ENCODE results near the gene ZBTB7A. TPM values are rescaled to one million over a fixed set of nuclear protein-coding genes. Genes with fewer than 3 reads are reported as not detected.

ZBTB7A gene
- total RNA-seq, 1 experiment from 2014 or later = 49.5 TPM

DNA sequence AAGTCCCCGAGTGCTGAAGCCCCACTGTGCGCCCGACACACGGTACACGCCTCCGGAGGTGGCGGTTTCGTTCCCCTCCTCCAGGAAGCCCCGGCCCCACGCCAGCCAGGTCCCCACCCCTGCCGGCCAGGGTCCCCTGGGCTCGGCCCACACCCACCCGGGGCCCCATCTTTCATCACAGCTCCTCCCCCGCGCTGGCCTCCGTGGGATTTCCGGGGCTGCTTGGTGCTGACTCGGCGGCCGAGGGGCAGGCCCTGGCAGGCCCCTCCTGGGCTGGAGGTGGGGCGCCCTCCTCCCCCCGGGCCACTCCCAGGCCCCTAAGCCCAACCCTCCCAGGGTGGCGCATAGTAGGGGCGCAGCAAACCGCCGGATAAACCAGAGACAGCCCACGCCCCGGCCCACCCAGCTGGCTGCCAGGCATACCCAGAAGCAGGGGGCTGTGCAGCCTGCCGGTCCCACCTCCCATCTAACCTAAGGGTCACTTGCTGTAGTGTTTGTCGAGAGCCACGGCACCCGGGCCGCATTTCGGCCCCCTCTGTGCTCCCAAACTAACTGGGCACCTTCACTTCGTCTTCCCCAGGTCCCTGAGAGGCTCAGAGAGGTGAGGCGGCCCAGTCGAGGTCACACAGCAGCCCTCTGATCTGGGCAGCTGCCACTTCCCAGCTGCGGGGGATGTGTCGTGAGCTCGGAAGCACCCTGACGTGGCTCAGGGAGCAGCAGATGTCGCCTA is 6.6 kb downstream of the ZBTB7A start:
- Histone ChIP-seq H3K9me2 (ENCODE audit: insufficient read depth) (no peaks in the 10 kb centered on the region), H3K4me1 (ENCODE audit: control insufficient read depth in 1 of 2, insufficient read depth in 2 of 2, low read length in 2 of 2) (peaks cover 57 to 66% of the 10 kb centered on the region in 2 experiments), H2AFZ (ENCODE audit: low read depth, low read length, poor library complexity, severe bottlenecking) (no peak overlapping the region), H3K27me3 (ENCODE audit: insufficient read depth, low read length) (no peaks in the 10 kb centered on the region), H3K4me2 (ENCODE audit: low read length) (peak overlapping the region; percentile 91), H3K9ac (ENCODE audit: low read length) (peak overlapping the region; percentile 62), H3K9me3 (ENCODE audit: control insufficient read depth in 1 of 2, insufficient read depth in 1 of 2, low read depth in 1 of 2, low read length in 2 of 2) (no peaks in the 10 kb centered on the region), H4K20me1 (ENCODE audit: insufficient read depth) (peaks cover 11% of the 10 kb centered on the region; the same call in 1 of the 2 replicates), H3K79me2 (ENCODE audit: insufficient read depth, low read length) (peaks cover 98% of the 10 kb centered on the region), H3K36me3 (ENCODE audit: control insufficient read depth in 1 of 2, insufficient read depth in 2 of 2, low read length in 2 of 2) (peaks cover 0 to 11% of the 10 kb centered on the region in 2 experiments; a peak in 2 of 4 replicates), H3K27ac (ENCODE audit: low read depth, low read length) (peak overlapping the region; percentile 96), H3K4me3 (replicated peaks in 1 of 2; ENCODE audit: low read depth in 1 of 2, low read length in 2 of 2) (peak overlapping the region; percentile 36 to 50)
- BruUV-seq (replicated peaks) = no TSS peak
- RAD21 ChIA-PET (ENCODE audit: low non-redundant PET in 1 of 2, low total read pairs in 2 of 2, uncharacterized antibody in 2 of 2, unreplicated experiment in 2 of 2) = no interaction called here
- intact Hi-C loops (cut with micrococcal nuclease) = loop anchor here (5.0 to 10.0 kb wide), 3 partner anchors 75 to 355 kb away; partner anchors contain the start of genes PIP5K1C and TJP3
- CTCF ChIA-PET = no interaction called here
- ATAC-seq (peak; percentile 17), DNase-seq (ENCODE audit: low read depth, low spot score) (no peak)
- POLR2A ChIA-PET = no interaction called here
- 0 out of 2 replicates have a peak, but pooled peaks have one; percentile 13 for TF ChIP-seq POLR2AphosphoS5 (IDR thresholded peaks at IDR 0.05; ENCODE audit: low read depth, low read length)
- peak; percentile 34; the same call in 1 of the 2 replicates for TF ChIP-seq EGR1 (IDR thresholded peaks at IDR 0.05; ENCODE audit: low read depth)
- no peak for TF ChIP-seq EZH2phosphoT487 (IDR thresholded peaks at IDR 0.05; ENCODE audit: borderline replicate concordance)
- no peak for TF ChIP-seq ZBTB33 (IDR thresholded peaks at IDR 0.05; ENCODE audit: extremely low read depth, insufficient replicate concordance, low read length)
- TF ChIP-seq ATF3 (IDR thresholded peaks at IDR 0.05) = no peak
- TF ChIP-seq YY1 (IDR thresholded peaks at IDR 0.05; ENCODE audit: extremely low read depth, insufficient replicate concordance, low read depth, low read length) = no peak
- TF ChIP-seq ZFX (IDR thresholded peaks at IDR 0.05) = no peak
